ENCODE data around the gene ARMC2.
"Not testable (repeated sequence)": the region's sequence is repeated elsewhere in the genome, so short reads cannot be mapped to it uniquely, and the experiment has no call there.

Gene ARMC2

DNA sequence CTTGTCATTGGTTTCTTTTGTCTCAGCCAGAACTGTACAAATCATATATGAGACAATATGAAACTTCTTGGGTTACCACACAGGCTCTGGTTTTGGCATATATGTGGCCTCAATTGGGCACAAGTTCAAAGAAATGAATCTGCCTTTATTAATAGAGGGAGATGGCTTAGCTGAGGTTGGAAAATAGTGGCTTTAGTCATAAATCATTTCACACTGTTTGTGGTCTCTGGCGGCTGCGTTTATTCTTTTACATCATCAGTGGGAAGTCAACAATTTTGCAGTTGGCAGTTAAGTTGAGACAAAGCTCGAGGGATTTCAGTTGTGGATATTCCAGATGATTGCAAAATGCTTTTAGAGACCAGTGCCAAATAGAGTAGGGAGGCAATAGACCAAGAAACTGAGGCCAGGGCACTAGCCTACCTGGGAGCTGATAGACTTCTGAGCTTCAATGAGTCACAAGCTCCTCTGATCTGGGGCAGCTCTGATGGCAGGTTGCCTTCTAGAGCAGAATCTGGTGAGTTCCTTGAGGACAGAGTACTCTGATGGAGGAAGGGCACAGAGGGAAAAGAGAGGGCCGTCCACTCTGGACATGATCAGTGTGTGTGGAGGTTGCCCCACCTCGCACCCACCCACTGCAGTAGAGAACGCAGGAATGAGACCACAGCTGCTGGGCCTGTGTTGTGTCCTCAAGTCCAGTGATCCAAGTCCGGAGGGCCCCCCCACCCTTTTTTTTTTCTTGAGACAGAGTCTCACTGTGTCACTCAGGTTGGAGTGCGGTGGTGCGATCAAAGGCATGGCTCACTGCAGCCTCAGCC is 73.5 kb downstream of the ARMC2 start:
- DNase-seq: peak; percentile 83

DNA sequence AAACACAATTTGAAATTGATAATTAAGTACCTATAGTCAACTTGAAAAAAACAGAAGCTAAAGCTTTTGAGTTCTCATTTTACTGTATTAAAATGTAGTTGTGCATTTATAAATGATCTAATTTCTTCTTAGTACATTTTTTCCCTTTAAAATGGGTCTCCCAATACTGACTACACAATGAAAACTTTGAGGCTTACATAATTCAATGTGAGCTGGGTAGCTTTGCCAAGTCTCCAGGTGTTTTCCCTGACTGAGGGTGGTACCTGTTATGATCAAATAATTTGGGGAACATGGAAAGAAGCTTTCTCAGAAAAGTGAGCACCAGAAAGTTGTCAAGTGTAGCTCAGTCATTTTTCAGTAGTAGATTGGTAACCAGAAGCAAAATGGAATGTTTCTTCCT is 74.3 kb downstream of the ARMC2 start:
- DNase-seq: no peak

DNA sequence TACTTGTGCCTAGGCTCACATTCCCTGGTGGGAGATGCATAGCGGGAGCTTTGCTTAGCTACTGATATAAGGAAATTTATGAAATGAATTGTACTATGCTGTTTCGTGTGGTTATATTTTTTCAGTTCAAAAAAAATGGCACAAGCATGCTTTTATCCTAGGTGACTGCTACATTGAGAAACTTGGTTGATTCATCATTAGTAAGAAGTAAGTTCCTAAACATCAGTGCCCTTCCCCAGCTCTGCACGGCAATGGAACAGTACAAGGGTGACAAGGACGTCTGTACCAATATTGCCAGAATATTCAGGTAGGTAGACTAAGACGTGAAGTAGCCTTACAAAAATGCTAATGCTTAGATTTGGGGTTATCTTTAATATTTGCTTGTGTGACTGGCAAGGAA is 79.7 kb downstream of the ARMC2 start:
- no peak for DNase-seq

DNA sequence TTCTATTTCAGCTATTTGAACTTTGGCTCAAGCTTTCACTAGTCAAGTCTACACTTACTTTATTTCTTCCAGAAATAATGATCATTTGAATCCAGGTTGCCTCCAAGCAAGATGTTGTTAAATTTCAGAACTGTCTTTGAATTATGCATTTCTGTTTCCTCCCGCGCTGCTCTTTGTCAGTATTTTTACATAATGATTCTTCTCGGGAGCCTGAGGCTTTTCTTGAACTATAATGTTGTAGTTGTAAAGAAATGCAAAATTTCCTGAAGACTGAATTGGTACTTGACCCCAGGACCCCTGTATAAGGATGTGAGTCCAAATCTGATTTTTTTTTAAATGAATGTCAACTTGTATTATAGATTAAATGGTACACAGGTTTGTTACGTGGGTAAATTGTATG is 80.4 kb downstream of the ARMC2 start:
- DNase-seq: no peak

DNA sequence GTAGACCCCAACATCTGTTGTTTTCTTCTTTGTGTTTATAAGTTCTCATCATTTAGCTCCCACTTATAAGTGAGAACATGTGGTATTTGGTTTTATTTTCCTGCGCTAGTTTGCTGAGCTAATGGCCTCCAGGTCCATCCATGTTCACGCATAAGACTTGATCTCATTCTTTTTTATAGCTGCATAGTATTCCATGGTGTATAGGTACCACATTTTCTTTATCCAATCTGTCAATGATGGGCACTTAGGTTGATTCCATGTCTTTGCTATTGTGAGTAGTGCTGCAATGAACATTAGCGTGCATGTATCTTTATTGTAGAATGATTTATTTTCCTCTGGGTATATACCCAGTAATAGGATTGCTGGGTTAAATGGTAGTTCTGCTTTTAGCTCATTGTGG is 82.9 kb downstream of the ARMC2 start:
- DNase-seq: not testable (repeated sequence)

DNA sequence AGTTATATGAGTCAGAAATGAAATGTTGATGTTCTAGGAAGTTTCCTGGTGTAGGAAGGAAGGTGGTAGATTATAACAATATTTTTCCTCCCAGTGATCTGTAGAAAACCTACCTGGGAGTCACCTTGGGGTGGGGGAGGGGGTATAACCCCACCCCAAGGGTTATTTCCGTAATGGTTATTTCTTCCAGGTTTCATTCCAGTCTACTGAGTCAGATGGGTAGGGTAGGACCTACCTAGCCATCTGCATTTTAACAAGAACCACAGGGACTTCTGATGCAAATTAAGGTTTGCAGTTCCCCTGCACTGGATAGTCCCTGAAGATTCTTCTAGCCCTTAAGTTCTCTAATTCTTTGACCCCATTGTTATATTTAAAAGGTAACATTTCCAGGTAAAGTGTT is 88.9 kb downstream of the ARMC2 start:
- DNase-seq: no peak

DNA sequence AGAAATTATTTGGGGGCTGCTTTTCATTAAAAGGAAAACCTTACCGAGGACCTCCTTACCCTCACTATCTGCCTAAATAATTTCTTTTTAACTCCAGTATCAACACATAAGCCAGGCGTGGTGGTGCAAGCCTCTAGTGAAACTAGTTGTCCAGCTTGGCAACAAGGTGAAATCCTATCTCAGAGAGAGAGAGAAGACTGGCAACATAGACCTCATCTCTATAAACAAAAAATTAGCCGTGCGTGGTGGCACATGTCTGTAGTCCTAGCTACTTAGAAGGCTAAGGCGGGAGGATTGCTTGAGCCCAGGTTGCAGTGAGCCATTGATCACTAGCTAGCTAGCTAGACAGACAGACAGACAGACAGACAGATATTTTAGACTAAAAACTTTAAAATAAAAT is 92.5 kb downstream of the ARMC2 start:
- no peak for DNase-seq

DNA sequence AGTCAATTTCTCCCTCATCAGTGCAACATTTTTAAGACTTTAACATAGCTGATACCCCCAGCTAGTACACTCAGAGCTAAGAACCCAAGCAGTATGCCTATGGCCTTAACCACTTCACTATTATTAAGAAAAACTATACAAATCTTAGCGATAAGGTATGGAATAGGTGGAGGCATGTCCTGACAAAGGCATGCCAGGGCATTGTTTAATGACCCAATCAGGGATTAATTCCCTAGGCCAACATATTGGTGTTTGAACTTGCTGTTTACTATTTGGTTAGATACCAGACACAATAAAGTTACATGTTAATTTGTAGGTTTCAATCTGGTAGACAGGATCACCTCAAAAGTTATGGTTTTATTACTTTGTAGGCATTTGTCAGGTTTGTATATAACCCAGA is 93.1 kb downstream of the ARMC2 start:
- no peak for DNase-seq

DNA sequence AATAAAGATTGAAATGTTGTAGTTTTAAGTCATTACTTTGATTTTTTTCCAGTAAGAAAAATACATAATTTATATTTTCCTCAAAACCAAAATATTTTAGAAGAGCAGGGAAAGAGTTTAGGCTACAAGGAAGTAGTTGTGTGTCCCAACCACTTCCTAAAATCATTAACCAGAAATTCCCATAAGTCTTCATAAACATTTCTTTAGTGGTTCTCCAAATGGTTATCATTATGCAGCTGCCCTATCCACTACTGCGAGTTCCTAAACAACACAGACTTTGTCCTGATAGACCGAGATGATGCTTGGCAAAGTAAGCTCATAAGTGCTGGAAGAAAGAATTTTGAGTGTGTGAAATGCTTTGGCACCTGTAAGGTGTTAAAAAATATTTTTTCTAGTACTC is 93.6 kb downstream of the ARMC2 start:
- DNase-seq: no peak

DNA sequence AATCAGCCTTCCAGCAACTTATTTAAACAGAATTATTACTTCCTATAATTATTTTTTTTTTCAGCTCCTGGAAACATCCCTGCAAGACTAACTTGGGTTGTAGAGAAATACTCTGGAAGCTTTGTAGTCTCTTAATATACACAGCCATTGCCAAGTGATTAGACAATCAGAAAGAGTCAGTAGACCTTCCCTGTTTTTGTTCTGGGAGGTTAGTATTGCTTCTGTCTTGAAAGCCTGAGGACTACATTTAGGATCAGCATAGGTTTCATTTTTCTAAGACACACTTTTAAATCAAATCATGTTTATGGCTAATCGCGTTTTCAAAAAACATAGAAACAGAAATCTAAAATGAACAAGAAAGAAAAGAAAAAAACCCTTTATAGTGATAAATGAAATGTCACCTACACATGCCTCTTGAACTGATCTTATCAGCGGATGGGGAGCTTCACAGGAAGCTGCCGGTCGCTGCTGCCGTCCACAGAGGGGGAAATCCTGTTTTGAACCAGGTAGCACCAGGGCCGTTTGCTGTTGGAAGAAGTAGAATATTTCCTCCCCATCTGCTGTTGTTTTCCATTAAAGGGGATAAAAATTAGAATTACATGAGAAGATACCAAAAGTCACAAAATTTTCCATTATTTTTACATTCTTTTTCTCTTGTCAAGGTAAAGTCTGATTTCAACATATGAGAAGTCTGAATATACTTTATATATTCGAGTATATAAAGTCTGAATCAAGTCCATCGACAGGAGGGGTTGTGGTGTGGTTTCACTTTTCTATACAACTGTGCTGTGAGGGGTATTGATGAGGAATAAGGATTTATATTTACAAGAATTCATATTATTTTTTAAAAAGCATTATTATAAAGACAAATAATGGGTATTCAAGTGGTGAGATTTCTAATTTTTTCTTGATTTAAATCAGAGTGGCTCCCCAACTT is 94.6 kb downstream of the ARMC2 start:
- DNase-seq: no peak

DNA sequence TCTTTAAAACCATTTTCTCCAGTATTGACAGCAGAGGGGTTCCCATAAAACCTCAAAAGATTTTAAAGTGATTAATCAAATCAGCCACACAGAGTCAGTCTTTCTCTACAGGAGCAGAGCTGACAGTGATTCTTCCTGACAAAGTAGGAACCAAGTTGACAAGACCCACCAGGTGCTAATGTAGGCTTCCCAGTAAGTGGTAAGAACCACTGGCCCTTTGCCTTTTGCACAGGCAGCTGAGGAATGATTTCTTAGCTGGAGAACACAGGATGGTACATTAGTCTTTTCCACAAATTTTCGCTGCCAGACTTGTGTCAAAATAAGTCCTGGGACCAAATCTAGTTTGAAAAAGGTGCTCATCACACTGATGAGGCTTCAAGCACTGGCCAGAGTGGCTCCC is 95.8 kb downstream of the ARMC2 start:
- no peak for DNase-seq

DNA sequence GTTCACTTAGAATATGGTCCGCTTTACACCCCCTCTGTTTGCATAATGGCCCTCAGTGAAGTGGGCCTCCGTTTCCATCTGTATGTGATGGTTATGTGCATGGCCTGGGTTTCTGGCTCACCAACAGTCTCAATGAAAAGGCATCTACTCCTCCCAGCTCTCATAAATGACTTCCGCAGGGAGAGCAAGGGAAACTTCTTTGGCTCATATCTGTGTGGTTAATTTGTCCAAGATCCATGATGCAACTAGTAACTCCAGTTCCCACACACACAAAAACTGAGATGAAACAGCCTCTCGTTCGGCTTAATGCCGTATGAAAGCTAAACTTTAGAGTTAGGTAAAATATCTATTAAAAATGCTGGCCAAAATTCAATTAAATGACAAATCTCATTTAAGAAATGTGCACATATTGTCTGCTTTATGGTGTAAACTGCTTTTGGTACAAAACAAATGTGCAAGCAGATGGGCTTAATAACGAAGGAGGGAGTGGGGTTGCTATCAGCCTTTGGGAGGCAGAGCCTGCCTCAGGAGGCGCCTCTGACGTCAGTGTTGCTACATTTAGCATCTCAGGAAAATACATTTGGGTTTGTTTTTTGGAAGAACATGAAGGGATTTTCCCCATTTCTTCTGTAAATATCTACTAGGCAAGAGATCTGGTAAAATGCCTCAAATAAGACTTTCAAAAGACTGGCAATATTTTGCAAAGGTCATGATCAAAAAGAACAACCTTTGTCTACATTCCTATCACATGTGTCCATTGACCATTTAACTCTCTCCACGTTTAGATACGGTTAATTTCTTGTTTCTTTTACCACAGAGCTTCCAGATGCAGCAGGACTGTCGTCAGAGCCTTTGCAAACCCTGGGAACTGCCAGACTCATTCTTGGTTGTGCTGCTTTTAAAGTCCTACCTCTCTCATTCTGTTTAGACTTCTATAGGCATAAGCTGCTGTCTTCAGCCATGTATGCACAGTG is 96.8 kb downstream of the ARMC2 start:
- DNase-seq: peak; percentile 79

DNA sequence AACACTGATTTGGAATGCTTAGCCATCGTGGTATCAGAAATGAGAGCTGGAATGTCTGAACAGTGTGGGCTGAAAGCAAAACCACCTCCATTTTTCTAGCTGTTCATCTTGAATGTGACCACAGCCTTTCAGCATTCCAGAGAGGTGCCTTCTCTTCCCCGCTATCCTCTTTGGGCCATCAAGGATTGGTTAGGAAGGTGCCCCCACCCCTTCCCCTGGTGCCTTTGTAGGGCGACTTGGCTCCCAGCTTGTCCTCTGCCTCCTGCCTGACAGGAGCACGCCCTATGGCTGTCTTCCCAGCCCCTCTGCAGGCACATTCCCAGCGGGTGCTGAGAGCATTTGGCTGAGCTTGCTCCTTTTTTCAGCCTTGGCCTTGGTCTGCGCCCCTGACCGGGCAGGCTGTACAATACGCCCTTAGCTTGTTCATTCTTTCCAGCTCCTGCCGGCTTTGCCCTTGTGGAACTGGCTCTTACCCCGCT is 97.5 kb downstream of the ARMC2 start:
- DNase-seq: peak; percentile 45

DNA sequence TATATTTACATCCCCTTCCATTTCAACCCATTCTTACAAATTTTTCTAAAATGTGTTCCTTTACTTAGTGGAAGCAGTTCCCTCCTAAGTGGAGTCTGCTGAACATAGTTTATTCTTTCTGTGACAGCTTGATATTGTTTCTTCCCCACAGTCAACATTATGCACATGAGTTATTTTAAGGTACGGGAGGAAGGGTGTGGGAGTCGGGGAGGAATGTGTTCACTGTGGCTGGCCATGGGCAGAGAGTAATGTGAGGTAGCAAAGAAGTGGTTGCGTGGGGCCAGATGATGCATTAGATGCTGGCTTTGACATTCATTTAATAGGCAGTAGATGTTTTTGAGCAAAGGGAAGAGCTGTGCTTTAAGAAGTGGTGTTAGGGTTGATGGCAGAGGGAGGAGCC is 98.5 kb downstream of the ARMC2 start:
- DNase-seq: no peak

DNA sequence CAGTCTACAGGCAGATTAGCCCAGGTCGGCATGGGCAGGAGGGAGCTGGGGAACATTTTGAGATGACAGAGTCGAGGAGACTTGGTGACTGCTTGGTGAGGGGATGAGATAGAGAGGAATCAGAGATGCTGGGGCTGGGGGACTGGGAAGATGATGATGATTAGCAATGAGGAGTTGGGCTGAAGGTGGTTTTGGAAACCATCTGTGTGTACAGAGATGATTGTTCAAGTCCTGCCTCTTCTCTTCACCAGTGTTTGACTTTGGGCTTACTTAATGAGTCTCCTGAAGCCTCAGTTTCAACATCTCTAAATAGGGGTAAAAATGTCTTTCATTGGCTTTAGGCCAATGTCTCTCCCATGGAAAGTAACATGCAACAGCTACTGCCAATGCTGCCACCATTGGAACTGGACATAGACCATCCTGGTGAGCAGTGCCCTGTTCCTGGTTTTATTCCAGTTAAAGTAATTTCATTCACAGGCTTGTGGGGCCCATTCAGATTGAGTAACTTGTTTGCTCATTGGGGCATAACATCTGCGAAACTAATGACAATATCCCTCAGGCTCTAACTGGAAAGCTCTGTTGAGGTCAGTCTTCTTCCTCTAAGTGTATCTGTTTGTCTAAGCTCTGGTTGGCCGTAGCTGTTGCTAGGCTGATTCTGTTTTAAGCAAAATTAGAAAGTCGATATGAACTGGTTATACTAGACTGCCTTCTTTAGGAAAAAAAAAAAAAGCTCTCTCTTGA is 99.1 kb downstream of the ARMC2 start:
- peak; percentile 29 for DNase-seq

DNA sequence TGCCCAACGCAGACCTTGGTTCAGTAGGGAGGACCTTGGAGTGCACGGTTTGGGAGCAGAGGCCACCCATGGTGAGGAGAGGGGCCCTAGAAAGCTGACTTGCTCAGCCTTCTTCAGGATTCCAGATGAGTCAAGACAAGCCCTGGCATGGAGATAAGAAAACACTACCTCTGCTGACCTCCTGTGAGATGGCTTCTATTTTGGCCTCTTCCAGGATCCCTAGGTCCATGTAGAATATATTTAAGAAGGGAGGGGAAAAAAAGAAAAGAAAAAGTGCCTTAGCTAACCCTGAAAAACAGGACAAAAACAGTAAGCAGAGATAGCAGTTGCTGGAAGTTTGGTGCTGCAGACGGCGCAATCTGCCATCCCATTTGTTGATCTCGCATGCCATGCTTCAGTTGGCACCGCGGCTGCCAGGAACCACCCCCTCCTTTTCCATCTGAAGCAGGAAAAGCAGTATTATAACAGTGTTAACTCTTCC is 100.0 kb downstream of the ARMC2 start:
- DNase-seq: no peak

DNA sequence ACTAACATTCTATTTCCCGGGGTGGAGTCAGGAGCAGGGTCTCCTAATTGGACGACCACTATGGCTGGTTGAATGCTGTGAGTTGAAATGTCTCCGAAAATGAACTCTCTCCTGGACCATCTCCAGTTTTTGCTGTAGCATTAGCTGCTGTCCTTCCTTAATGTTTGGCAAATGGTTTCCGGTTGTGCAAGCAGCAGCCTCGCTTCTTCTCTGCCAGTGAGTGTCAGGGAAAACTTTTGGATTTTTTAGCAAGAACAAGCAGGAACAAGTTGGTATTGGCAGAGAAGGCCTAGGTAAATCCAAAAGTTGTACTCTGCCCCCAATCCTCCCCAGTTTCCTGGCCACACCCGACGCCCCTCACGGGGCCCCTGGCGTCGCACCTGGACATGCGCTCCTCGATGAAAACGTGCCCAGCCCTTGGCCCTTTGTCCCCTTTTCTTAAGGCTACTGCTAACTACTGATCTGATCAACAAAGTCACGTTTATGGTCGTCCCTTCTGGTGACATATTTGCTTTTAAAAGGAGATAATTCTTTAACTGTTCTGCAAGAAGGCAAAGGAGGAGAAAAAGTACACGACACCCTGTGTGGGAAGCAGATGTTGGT is 103.2 kb downstream of the ARMC2 start:
- no peak for DNase-seq

DNA sequence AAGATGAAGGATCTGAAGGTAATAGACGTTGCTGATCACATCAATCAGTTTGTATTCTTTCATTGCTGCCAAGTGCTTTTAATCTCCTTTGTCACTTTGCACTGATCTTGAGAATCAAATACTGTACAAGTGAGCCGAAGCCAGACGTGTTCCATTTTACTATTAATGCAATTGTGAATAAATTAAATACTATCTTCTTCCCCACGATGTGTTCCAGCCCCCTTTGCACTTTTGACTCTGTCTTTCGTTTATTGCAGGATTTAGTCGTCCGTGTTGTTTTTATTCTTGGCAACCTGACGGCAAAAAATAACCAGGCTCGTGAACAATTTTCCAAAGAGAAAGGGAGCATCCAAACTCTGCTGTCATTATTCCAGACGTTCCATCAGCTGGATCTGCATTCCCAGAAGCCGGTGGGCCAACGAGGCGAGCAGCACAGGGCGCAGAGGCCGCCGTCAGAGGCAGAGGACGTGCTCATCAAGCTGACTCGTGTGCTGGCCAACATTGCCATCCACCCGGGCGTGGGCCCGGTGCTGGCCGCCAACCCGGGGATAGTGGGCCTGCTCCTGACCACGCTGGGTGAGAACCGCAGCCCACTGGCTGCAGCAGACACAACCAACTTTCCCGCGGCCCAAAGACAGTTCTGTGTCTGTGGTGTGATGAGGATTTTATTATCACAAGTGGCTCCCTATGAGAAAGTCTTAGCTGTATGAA is 104.7 kb downstream of the ARMC2 start:
- no peak for DNase-seq

DNA sequence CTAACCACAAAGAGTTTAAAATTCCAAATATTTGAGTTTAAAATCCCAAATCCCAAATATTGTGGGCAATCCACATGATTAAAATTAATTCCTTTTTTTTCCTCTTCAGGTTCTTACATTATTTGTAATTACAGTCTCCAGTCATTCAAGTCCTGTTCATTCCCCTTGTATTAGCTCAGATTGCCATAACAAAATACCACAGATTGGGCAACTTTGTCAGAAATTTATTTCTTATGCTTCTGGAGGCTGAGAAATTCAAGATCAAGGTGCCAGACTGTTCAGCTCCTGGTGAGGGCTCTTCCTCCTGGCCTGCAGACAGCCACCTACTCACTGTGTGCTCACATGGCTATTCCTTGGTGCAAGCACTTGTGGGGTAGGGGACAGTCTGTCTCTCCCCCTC is 105.5 kb downstream of the ARMC2 start:
- DNase-seq: no peak

DNA sequence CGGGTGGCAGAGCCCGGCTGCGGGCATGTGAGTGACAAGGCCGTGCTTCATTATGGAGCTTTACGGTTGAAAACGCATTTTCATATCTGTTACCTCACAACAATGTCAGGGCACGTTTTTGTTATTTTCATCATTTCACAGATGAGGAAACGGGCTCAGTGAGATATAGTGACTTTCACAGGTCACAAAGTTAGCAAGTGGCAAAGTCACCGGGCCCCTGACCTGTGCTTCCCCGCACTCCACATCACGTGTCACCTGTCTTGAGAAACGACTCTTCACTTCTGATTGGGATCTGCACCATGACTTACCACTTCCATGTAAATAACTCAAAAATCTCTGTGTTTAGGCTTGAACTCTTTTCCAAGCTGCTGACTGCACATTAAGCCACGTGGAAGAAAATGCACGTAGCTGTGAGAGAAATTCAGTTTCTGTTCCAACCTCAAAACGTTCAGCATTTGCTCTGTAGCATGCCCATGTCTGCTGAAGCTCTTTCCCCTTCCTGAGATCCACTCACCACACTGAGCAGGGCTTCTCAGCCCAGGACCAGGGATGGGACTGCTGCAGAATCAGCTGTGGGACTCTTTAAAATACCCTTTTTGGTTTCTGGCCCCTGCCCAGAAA is 107.2 kb downstream of the ARMC2 start:
- DNase-seq: no peak
